MM.1S (cell line): ENCODE data around the gene GLS.

ENCODE experiments used
- EZH2 ChIP-seq: fragments of 300-600 bp; sonication (generic); optimal IDR thresholded peaks from 2 replicates; pipeline ENCODE3; 2017; ENCODE audit warnings: low read depth, mild to moderate bottlenecking, antibody characterized with exemption, low read length, mixed read lengths
- TF ChIP-seq, protein P1 (sequence below): fragments of 300-600 bp; sonication (generic); IDR thresholded peaks from 2 replicates; pipeline ENCODE4 v1.5.1; 2016; ENCODE audit warnings: antibody characterized with exemption, low read length, mixed read lengths

- TF ChIP-seq EZH2: no peak
- TF ChIP-seq, protein P1, sequence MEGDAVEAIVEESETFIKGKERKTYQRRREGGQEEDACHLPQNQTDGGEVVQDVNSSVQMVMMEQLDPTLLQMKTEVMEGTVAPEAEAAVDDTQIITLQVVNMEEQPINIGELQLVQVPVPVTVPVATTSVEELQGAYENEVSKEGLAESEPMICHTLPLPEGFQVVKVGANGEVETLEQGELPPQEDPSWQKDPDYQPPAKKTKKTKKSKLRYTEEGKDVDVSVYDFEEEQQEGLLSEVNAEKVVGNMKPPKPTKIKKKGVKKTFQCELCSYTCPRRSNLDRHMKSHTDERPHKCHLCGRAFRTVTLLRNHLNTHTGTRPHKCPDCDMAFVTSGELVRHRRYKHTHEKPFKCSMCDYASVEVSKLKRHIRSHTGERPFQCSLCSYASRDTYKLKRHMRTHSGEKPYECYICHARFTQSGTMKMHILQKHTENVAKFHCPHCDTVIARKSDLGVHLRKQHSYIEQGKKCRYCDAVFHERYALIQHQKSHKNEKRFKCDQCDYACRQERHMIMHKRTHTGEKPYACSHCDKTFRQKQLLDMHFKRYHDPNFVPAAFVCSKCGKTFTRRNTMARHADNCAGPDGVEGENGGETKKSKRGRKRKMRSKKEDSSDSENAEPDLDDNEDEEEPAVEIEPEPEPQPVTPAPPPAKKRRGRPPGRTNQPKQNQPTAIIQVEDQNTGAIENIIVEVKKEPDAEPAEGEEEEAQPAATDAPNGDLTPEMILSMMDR: no peak
These were observed 92.6 kb downstream of the GLS start for GRCh38 chr2:190973262-190973661.
